ENCODE data around the gene HOXD8. TPM values are rescaled to one million over a fixed set of nuclear protein-coding genes. Genes with fewer than 3 reads are reported as not detected.

The HOXD8 gene
- total RNA-seq, 1 donor from 2014 or later: 18.0 TPM

- TF ChIP-seq CTCF (conservative IDR thresholded peaks at IDR 0.05; ENCODE audit: low read depth, low read length): no peak
- peak overlapping the region; percentile 73 for H3K4me3 ChIP-seq (ENCODE audit: low read depth, low read length)
- DNase-seq (ENCODE audit: low read depth): no peak
Measured at GRCh38 chr2:176124947-176125771, 4.3 kb upstream of the HOXD8 start.

DNA sequence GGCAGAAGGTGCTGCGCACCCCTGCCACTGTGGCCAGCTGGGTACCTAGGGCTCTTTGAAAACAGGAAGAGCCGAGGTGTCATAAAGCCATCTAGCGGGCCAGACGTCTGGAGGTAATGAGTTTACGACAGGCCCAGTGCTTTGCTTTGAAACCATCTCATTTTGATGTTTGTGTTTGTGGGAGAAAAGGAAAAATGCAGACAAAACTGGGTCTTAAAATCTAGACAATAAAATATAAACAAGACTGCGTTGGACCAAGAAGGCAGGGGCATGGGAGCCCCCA lies 3.8 kb upstream of the HOXD8 start:
- TF ChIP-seq CTCF (conservative IDR thresholded peaks at IDR 0.05; ENCODE audit: low read depth, low read length): no peak
- DNase-seq (ENCODE audit: low read depth): no peak
- H3K4me3 ChIP-seq (ENCODE audit: low read depth, low read length): no peak overlapping the region

DNA sequence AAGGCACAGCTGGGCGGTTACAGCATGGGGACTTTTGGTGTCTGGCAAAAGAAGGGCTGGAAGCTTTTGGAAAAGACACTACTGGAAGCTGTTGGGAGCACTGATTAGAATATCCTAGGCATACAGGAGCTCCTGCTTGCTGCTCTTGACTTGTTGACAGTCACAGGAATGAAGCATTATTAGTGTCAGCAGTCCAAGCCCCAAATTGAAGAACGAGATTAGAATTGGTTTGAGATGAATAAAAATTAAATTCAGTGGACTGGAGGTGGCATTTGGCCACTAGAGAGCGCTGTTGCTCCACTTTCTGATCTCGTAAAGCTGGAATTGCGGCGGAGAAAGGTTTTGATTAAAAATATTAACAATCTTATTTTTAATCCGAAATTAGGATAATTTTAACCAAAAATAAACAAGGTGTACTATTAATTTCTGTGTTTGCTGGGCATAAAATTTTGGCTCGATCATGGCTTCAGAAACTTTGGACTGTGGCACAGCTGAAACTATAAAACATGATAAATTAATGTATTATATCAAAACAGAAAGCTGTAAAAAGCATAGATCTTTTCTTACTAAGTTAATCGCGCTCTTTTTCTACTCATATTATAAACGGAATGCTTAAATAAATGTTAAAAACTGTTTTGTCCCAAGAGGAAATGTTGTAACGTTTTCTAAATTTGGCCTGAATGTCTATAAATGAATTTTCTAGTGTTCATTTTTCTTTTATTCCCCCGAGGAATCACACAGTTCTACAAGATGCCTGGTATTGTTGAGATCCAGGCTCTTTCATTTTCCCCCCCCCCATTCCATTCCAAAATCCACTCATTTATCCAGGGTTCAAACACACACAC lies 2.4 kb upstream of the HOXD8 start:
- peak; percentile 81 for TF ChIP-seq CTCF (conservative IDR thresholded peaks at IDR 0.05; ENCODE audit: low read depth, low read length)
- no peak for DNase-seq (ENCODE audit: low read depth)
- peak overlapping the region; percentile 63 for H3K4me3 ChIP-seq (ENCODE audit: low read depth, low read length)

GRCh38 chr2:176127774-176128072 lies 1.8 kb upstream of the HOXD8 start:
- H3K4me3 ChIP-seq (ENCODE audit: low read depth, low read length): peak overlapping the region; percentile 63
- no peak for TF ChIP-seq CTCF (conservative IDR thresholded peaks at IDR 0.05; ENCODE audit: low read depth, low read length)
- DNase-seq (ENCODE audit: low read depth): no peak

DNA sequence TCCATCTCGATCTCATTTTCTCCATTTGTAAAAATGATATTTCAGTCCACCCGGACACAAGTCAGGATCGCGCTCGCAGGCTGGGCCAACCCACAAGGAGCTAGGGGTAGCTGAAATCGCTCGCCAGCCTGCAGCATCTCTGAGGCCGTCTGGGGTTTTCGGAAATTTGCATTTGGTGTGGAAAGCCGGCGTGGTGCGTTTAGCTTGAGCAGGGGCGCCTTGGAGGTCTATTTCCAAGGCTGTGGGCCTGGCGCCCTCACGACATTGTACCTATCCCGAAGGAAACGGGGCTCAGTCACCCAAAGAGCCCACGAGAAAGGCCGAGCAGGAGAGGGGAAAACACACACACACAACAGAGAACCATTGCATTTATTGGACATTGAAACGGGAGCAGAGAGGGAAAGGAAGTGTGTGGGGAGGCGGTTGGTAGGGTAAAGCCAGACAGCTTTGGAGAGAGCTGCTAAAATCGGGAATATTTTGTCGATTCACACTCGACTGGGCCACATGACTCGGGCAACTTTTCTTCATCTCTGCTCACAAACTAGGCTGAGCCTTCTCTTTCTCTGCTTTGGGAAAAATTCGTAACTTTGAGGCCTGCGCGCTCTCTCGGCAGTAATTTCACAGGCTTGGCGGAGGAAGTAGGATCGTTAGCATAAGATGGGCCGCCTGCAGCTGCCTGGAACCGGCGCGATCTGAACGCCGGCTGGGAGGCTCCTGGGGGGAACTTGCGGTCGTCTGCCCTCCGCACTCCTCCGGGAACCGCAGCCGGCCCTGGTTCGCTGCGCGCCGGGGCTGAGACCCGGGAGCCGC lies 1.1 kb upstream of the HOXD8 start:
- H3K4me3 ChIP-seq (ENCODE audit: low read depth, low read length): peak overlapping the region; percentile 63
- no peak for TF ChIP-seq CTCF (conservative IDR thresholded peaks at IDR 0.05; ENCODE audit: low read depth, low read length)
- no peak for DNase-seq (ENCODE audit: low read depth)

DNA sequence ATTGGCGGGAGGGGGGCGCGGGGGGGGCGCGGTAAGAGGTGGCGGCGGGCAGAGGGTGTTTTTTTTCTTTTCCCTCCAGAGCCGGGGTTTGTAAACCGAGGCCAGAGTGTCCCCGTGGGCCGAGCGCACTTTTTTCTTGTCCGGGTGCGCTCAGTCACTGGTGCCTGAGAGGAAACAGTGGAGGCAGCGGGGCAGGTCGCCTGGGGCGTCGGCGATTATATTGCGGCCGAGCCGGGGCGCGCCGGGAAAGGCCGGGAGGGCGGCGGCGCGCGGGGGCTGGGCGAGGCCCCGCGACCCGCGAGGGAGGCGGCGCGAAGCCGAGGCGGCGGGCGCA lies 275 bp downstream of the HOXD8 start:
- TF ChIP-seq CTCF (conservative IDR thresholded peaks at IDR 0.05; ENCODE audit: low read depth, low read length): no peak
- peak overlapping the region; percentile 63 for H3K4me3 ChIP-seq (ENCODE audit: low read depth, low read length)
- DNase-seq (ENCODE audit: low read depth): no peak

Measured in epithelial cell of proximal tubule (primary cell).